ENCODE data around the gene MTX1.
A peak's percentile ranks its signal among the peaks of the same experiment; 100 is the strongest.
"Not testable (repeated sequence)": the region's sequence is repeated elsewhere in the genome, so short reads cannot be mapped to it uniquely, and the experiment has no call there.

Gene MTX1, protein sequence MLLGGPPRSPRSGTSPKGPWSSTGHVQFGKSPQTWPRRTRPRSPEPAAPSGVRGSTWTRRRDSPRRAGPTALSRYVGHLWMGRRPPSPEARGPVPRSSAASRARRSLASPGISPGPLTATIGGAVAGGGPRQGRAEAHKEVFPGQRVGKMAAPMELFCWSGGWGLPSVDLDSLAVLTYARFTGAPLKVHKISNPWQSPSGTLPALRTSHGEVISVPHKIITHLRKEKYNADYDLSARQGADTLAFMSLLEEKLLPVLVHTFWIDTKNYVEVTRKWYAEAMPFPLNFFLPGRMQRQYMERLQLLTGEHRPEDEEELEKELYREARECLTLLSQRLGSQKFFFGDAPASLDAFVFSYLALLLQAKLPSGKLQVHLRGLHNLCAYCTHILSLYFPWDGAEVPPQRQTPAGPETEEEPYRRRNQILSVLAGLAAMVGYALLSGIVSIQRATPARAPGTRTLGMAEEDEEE

DNA sequence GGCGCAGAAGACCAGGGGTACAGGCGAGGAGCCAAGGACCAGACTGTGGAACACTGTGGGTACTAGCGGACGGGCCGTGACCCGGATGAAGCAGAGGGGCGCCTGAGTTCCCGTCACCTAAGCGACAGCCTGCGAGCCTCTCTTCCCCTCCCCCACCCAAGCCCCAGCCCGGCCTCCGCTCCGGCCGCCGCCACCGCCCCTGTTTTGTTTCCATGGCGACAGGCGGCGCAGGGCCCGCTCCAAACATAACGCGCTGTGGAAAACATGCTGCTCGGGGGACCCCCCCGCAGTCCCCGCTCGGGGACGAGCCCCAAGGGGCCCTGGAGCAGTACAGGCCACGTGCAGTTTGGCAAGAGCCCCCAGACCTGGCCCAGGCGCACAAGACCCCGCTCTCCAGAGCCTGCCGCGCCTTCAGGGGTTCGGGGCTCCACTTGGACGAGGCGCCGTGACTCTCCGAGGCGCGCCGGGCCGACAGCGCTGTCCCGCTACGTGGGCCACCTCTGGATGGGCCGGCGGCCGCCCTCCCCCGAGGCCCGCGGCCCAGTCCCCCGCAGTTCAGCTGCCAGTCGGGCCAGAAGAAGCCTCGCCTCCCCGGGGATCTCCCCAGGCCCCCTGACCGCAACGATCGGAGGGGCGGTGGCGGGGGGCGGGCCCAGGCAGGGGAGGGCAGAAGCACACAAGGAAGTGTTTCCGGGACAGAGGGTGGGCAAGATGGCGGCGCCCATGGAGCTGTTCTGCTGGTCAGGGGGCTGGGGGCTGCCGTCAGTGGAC lies at the start of gene MTX1:
Gene MTX1, plus strand, starts transcription at position 155 of the 771 bp plus-strand sequence. Its CDS starts 110 bp downstream, at position 265.
- peak within 1 kb of the TSS; percentile 91 for H3K9ac ChIP-seq (ENCODE audit: low read length)
- H3K27me3 ChIP-seq (ENCODE audit: control insufficient read depth, insufficient read depth, low read length) = no peaks in the 10 kb centered on the region
- no peaks in the 10 kb centered on the region for H3K9me3 ChIP-seq (ENCODE audit: control insufficient read depth, insufficient read depth, low read depth, low read length)
- H3K36me3 ChIP-seq (ENCODE audit: control insufficient read depth, insufficient read depth, low read length) = peaks cover 19% of the 10 kb centered on the region
- H3K4me3 ChIP-seq (ENCODE audit: low read depth, low read length) = peak within 1 kb of the TSS; percentile 85
- H3K27ac ChIP-seq (ENCODE audit: low read depth, low read length) = peak within 1 kb of the TSS; percentile 98
- peaks cover 15% of the 10 kb centered on the region for H3K4me1 ChIP-seq (ENCODE audit: control insufficient read depth, insufficient read depth, low read length)

DNA sequence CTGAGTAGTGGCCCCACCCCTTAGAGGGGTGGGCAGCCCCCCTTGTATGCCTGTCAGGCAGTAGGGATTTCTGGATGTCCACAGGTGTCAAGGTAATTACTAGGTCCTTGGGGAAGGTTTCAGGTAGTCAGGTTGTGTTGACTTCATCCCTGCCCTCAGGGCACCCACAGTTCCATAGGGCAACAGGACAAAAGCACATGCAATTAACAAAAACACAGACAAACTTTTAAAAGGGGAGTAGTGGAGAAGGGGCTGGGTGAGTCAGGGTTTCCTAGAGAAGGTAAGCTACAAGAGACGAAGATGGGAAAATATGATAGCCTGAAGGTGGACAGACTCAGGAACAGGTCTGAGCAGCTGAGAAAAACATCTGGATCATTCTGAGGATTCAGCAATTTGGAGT lies 49.5 kb upstream of the MTX1 start:
- Histone ChIP-seq H3K27ac (ENCODE audit: low read depth, low read length) (no peak overlapping the region), H3K4me3 (ENCODE audit: low read depth, low read length) (no peak overlapping the region), H3K9me3 (ENCODE audit: control insufficient read depth, insufficient read depth, low read depth, low read length) (no peaks in the 10 kb centered on the region), H3K4me1 (ENCODE audit: control insufficient read depth, insufficient read depth, low read length) (no peaks in the 10 kb centered on the region), H3K9ac (ENCODE audit: low read length) (no peak overlapping the region), H3K27me3 (ENCODE audit: control insufficient read depth, insufficient read depth, low read length) (no peaks in the 10 kb centered on the region), H3K36me3 (ENCODE audit: control insufficient read depth, insufficient read depth, low read length) (no peaks in the 10 kb centered on the region)

DNA sequence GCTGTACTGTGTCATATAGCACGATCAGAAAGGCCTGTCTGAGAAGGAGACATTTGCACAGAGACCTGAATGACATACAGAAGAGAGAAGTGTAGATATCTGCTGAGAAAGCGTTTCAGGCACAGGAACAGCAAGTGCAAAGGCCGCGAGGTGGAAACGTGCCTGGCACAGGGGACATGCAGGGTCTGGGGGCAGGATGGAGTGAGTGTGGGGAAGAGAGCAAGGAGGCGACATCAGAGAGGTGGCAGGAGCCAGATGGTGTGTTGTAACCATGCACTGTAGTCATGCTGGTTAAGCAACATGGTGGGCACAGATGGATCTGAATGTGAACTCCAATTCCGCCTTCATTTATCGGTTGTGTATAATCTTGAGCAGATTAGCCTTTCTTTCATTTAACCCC lies 48.4 kb upstream of the MTX1 start:
- H3K36me3 ChIP-seq (ENCODE audit: control insufficient read depth, insufficient read depth, low read length) = no peaks in the 10 kb centered on the region
- H3K27me3 ChIP-seq (ENCODE audit: control insufficient read depth, insufficient read depth, low read length) = no peaks in the 10 kb centered on the region
- H3K4me1 ChIP-seq (ENCODE audit: control insufficient read depth, insufficient read depth, low read length) = no peaks in the 10 kb centered on the region
- no peak overlapping the region for H3K9ac ChIP-seq (ENCODE audit: low read length)
- no peaks in the 10 kb centered on the region for H3K9me3 ChIP-seq (ENCODE audit: control insufficient read depth, insufficient read depth, low read depth, low read length)
- H3K27ac ChIP-seq (ENCODE audit: low read depth, low read length) = no peak overlapping the region
- no peak overlapping the region for H3K4me3 ChIP-seq (ENCODE audit: low read depth, low read length)

DNA sequence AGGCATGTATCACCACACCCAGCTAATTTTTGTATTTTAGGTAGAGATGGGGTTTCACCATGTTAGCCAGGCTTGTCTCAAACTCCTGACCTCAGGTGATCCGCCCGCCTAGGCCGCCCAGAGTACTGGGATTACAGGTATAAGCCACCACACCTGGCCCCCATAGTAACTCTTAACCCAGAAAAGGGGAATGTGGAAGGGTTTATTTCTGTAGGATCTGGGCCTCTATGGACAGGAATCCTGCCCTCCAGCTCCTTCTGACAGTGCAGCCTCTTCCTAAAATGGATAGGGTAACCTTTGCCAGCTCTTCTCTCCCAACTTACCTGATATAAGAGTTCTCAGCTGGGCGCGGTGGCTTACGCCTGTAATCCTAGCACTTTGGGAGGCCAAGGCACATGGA lies 45.9 kb upstream of the MTX1 start:
- H3K36me3 ChIP-seq (ENCODE audit: control insufficient read depth, insufficient read depth, low read length); H3K4me3 ChIP-seq (ENCODE audit: low read depth, low read length); H3K9ac ChIP-seq (ENCODE audit: low read length); H3K27ac ChIP-seq (ENCODE audit: low read depth, low read length); H3K9me3 ChIP-seq (ENCODE audit: control insufficient read depth, insufficient read depth, low read depth, low read length); H3K27me3 ChIP-seq (ENCODE audit: control insufficient read depth, insufficient read depth, low read length): not testable (repeated sequence)
- H3K4me1 ChIP-seq (ENCODE audit: control insufficient read depth, insufficient read depth, low read length) = peaks cover 13% of the 10 kb centered on the region

DNA sequence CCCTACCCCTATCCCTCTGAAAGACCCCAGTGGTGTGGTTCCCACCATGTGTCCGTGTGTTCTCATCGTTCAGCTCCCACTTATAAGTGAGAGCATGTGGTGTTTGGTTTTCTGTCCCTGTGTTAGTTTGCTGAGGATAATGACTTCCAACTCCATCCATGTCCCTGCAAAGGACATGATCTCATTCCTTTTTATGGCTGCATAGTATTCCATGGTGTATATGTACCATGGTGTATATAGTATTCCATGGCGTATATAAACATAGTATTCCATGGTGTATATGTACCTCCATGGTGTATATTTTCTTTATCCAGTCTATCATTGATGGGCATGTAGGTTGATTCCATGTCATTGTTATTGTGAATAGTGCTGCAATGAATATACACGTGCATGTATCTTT lies 44.7 kb upstream of the MTX1 start:
- H3K4me3 ChIP-seq (ENCODE audit: low read depth, low read length); H3K9me3 ChIP-seq (ENCODE audit: control insufficient read depth, insufficient read depth, low read depth, low read length); H3K27me3 ChIP-seq (ENCODE audit: control insufficient read depth, insufficient read depth, low read length); H3K36me3 ChIP-seq (ENCODE audit: control insufficient read depth, insufficient read depth, low read length); H3K27ac ChIP-seq (ENCODE audit: low read depth, low read length); H3K9ac ChIP-seq (ENCODE audit: low read length): not testable (repeated sequence)
- H3K4me1 ChIP-seq (ENCODE audit: control insufficient read depth, insufficient read depth, low read length) = peaks cover 13% of the 10 kb centered on the region

DNA sequence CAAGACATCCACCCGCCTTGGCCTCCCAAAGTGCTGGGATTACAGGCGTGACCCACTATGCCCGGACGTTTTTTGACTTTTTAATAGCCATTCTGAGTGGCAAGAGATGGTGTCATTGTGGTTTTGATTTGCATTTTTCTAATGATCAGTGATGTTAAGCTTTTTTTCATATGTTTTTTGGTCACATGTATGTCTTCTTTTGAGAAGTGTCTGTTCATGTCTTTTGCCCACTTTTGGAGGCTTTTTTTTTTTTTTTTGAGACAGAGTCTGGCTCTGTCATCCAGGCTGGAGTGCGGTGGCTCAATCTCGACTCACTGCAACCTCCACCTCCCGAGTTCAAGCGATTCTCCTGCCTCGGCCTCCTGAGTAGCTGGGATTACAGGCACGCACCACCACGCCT lies 43.9 kb upstream of the MTX1 start:
- H3K9ac ChIP-seq (ENCODE audit: low read length) = not testable (repeated sequence)

DNA sequence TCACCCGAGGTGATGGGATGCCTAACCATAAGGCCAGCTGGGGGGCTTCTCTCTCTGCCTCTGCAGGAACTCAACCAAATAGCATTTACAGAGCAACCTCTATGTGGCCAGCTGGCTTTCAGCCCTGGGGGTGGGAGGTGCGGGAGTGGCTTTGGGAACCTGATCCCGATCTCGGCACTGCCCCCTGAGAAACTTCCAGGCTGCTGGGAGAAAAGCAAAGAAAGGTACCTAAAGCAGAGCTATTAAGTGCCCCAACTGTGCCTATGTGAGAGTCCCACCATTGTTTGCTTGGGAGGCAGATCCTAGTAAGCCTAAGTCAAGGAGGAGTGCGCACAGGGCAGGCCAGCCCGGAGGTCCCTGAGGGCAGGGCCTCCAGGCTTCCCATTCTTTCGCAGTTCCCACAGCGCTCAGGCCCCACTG lies 42.4 kb upstream of the MTX1 start:
- Histone ChIP-seq H3K4me1 (ENCODE audit: control insufficient read depth, insufficient read depth, low read length) (peaks cover 13% of the 10 kb centered on the region), H3K9me3 (ENCODE audit: control insufficient read depth, insufficient read depth, low read depth, low read length) (no peaks in the 10 kb centered on the region), H3K9ac (ENCODE audit: low read length) (no peak overlapping the region), H3K27me3 (ENCODE audit: control insufficient read depth, insufficient read depth, low read length) (no peaks in the 10 kb centered on the region), H3K36me3 (ENCODE audit: control insufficient read depth, insufficient read depth, low read length) (peaks cover 15% of the 10 kb centered on the region), H3K27ac (ENCODE audit: low read depth, low read length) (no peak overlapping the region), H3K4me3 (ENCODE audit: low read depth, low read length) (peak overlapping the region; percentile 71)

More for the DNA sequence above, 43.9 kb upstream of the MTX1 start:
- H3K9me3 ChIP-seq (ENCODE audit: control insufficient read depth, insufficient read depth, low read depth, low read length); H3K27ac ChIP-seq (ENCODE audit: low read depth, low read length); H3K27me3 ChIP-seq (ENCODE audit: control insufficient read depth, insufficient read depth, low read length); H3K4me3 ChIP-seq (ENCODE audit: low read depth, low read length); H3K36me3 ChIP-seq (ENCODE audit: control insufficient read depth, insufficient read depth, low read length): not testable (repeated sequence)
- H3K4me1 ChIP-seq (ENCODE audit: control insufficient read depth, insufficient read depth, low read length) = peaks cover 13% of the 10 kb centered on the region

DNA sequence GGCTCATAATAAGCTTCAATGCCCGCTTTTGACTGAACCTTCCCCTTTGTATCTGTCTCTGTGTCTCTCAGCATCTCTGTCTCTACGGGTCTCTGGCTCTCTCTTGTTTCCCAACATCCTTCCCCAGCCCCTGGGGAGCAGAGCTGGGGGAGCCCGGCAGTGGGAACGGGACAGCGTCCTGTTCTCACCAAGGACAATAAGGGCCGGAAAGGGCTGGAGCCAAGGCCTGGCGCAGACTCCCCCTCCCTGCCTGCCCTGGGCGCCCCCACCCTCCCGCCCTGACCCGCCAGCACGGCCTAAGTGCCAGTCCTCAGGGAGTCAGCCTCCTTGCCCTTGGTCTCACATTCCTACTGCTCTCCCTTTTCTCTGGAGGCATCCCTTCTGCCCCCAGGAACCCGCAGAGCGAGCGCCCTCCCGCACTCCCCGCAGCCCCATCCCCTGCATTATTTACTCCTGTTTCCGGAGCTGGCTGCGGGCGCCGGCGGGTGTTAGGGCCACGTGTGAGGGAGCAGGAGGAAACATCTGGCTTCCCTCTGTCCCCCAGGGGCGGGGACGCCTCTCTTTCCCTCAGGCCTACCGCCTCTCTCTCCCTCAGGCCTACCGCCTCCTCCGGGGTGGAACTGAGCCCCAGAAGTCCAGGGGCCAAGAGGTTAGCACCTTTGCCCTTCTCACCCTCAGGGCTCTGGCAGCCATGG lies 41.9 kb upstream of the MTX1 start:
- Histone ChIP-seq H3K27me3 (ENCODE audit: control insufficient read depth, insufficient read depth, low read length) (no peaks in the 10 kb centered on the region), H3K36me3 (ENCODE audit: control insufficient read depth, insufficient read depth, low read length) (peaks cover 15% of the 10 kb centered on the region), H3K9me3 (ENCODE audit: control insufficient read depth, insufficient read depth, low read depth, low read length) (no peaks in the 10 kb centered on the region), H3K9ac (ENCODE audit: low read length) (no peak overlapping the region), H3K4me1 (ENCODE audit: control insufficient read depth, insufficient read depth, low read length) (peaks cover 13% of the 10 kb centered on the region), H3K27ac (ENCODE audit: low read depth, low read length) (no peak overlapping the region), H3K4me3 (ENCODE audit: low read depth, low read length) (peak overlapping the region; percentile 71)

DNA sequence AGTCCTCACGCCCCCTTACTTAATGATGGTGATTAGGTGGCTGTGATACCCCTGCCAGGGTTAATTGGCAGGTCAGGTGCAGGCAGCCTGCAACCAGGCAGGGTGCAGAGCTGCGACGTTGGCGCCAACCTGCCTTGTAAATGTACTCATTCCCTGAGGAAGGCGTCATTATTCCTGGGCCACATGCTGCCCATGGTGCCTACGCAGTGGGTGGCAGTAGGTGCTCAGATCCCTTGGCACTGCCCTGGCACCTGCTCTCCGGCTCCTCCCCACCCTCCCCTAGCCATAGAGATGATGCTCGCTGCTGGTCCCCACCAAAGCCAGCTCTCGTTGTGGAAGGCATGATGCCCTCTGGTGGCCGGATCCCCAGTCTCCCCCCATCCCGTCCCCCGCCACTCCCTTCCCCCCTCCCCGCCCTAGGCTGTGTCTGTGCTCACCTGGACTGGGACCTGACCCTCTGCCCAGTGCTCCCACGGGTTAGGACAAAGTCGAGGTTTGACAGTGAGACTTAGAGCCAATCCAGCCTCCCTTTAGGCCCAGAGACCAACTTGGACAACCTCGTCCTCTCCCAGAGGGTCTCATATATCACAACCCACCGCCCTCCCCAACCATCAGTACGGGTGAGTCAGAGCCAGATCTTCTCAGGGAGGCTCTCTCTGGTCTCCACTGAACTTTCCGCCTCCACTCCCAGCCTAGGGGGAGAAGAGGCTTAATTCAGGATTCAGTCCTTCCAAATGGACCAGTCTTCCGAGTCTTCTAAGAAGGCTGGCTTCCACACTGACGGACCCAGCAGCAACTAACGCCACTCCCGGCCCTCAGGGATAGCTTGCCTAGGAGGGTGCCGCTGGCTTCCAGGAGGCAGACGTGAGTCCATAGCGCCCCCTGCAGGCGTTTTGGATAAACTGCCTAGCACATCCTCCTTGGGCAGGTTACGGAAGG lies 41.1 kb upstream of the MTX1 start:
- H3K36me3 ChIP-seq (ENCODE audit: control insufficient read depth, insufficient read depth, low read length) = peaks cover 15% of the 10 kb centered on the region
- H3K9ac ChIP-seq (ENCODE audit: low read length) = peak overlapping the region; percentile 25
- H3K27me3 ChIP-seq (ENCODE audit: control insufficient read depth, insufficient read depth, low read length) = no peaks in the 10 kb centered on the region
- H3K9me3 ChIP-seq (ENCODE audit: control insufficient read depth, insufficient read depth, low read depth, low read length) = no peaks in the 10 kb centered on the region
- H3K4me1 ChIP-seq (ENCODE audit: control insufficient read depth, insufficient read depth, low read length) = peaks cover 17% of the 10 kb centered on the region
- H3K4me3 ChIP-seq (ENCODE audit: low read depth, low read length) = peak overlapping the region; percentile 71
- H3K27ac ChIP-seq (ENCODE audit: low read depth, low read length) = no peak overlapping the region

DNA sequence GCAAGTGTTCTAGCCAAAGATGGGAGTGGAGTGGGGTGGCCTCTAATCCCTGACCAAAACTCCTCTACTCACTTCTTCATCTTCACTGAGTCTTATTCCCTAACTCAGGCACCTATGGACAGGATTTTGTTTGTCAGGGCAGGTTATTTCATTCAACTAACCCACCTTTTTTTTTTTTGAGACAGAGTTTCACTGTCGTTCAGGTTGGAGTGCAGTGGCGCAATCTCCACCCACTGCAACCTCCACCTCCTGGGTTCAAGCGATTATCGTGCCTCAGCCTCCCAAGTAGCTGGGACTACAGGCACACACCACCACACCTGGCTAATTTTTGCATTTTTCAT lies 40.4 kb upstream of the MTX1 start:
- not testable (repeated sequence) for H3K4me3 ChIP-seq (ENCODE audit: low read depth, low read length); H3K27me3 ChIP-seq (ENCODE audit: control insufficient read depth, insufficient read depth, low read length); H3K27ac ChIP-seq (ENCODE audit: low read depth, low read length); H3K9me3 ChIP-seq (ENCODE audit: control insufficient read depth, insufficient read depth, low read depth, low read length); H3K9ac ChIP-seq (ENCODE audit: low read length)
- peaks cover 15% of the 10 kb centered on the region for H3K36me3 ChIP-seq (ENCODE audit: control insufficient read depth, insufficient read depth, low read length)
- peaks cover 17% of the 10 kb centered on the region for H3K4me1 ChIP-seq (ENCODE audit: control insufficient read depth, insufficient read depth, low read length)

Data from HUES6 (cell line).